ENCODE measurements around the gene NECTIN3. TPM values are rescaled to one million over a fixed set of nuclear protein-coding genes. Genes with fewer than 3 reads are reported as not detected.

Gene NECTIN3
- total and polyA plus RNA-seq, 2 donors from 2014 or later = 5.0 to 21.2 TPM

- FAIRE-seq = no peak
These were observed 122.4 kb downstream of the NECTIN3 start for GRCh38 chr3:111194048-111194447.

GRCh38 chr3:111197485-111197884 is 125.9 kb downstream of the NECTIN3 start:
- Histone ChIP-seq H3K9ac (ENCODE audit: low read length in 3 of 3) (no peak overlapping the region), H3K4me3 (ENCODE audit: low read length in 3 of 3) (no peak overlapping the region), H3K4me1 (ENCODE audit: control insufficient read depth in 2 of 3, insufficient read depth in 2 of 3, low read depth in 1 of 3, low read length in 3 of 3) (no peaks in the 10 kb centered on the region), H3K27me3 (ENCODE audit: control insufficient read depth, insufficient read depth, low read length) (no peaks in the 10 kb centered on the region), H3K9me3 (ENCODE audit: control insufficient read depth in 2 of 3, insufficient read depth in 1 of 3, low read length in 3 of 3) (no peaks in the 10 kb centered on the region), H3K36me3 (ENCODE audit: control insufficient read depth in 2 of 3, insufficient read depth in 3 of 3, low read length in 3 of 3) (no peaks in the 10 kb centered on the region), H3K27ac (ENCODE audit: low read depth in 2 of 2, low read length in 2 of 2) (no peak overlapping the region)
- DNase-seq (no peak), FAIRE-seq (no peak)
- intact Hi-C loops (cut with DNase I) = no loop called here
- TF ChIP-seq CTCF (IDR thresholded peaks at IDR 0.05; ENCODE audit: borderline replicate concordance, extremely low read depth, insufficient read depth) = no peak

More at GRCh38 chr3:111194048-111194447, 122.4 kb downstream of the NECTIN3 start:
- Histone ChIP-seq H3K27ac (ENCODE audit: low read depth in 2 of 2, low read length in 2 of 2) (no peak overlapping the region), H3K4me1 (ENCODE audit: control insufficient read depth in 2 of 3, insufficient read depth in 2 of 3, low read depth in 1 of 3, low read length in 3 of 3) (no peaks in the 10 kb centered on the region), H3K4me3 (ENCODE audit: low read length in 3 of 3) (no peak overlapping the region), H3K9me3 (ENCODE audit: control insufficient read depth in 2 of 3, insufficient read depth in 1 of 3, low read length in 3 of 3) (no peaks in the 10 kb centered on the region), H3K27me3 (ENCODE audit: control insufficient read depth, insufficient read depth, low read length) (no peaks in the 10 kb centered on the region), H3K36me3 (ENCODE audit: control insufficient read depth in 2 of 3, insufficient read depth in 3 of 3, low read length in 3 of 3) (no peaks in the 10 kb centered on the region), H3K9ac (ENCODE audit: low read length in 3 of 3) (no peak overlapping the region)
- intact Hi-C loops (cut with DNase I) = no loop called here
- no peak for DNase-seq
- no peak for TF ChIP-seq CTCF (IDR thresholded peaks at IDR 0.05; ENCODE audit: borderline replicate concordance, extremely low read depth, insufficient read depth)

- no peak for TF ChIP-seq CTCF (IDR thresholded peaks at IDR 0.05; ENCODE audit: borderline replicate concordance, extremely low read depth, insufficient read depth)
- H3K4me3 ChIP-seq (ENCODE audit: low read length in 3 of 3) = no peak overlapping the region
- intact Hi-C loops (cut with DNase I) = no loop called here
- no peaks in the 10 kb centered on the region for H3K36me3 ChIP-seq (ENCODE audit: control insufficient read depth in 2 of 3, insufficient read depth in 3 of 3, low read length in 3 of 3)
- H3K9me3 ChIP-seq (ENCODE audit: control insufficient read depth in 2 of 3, insufficient read depth in 1 of 3, low read length in 3 of 3) = no peaks in the 10 kb centered on the region
- no peak overlapping the region for H3K9ac ChIP-seq (ENCODE audit: low read length in 3 of 3)
- no peak for FAIRE-seq
- H3K27me3 ChIP-seq (ENCODE audit: control insufficient read depth, insufficient read depth, low read length) = no peaks in the 10 kb centered on the region
- H3K27ac ChIP-seq (ENCODE audit: low read depth in 2 of 2, low read length in 2 of 2) = no peak overlapping the region
- DNase-seq = no peak
- H3K4me1 ChIP-seq (ENCODE audit: control insufficient read depth in 2 of 3, insufficient read depth in 2 of 3, low read depth in 1 of 3, low read length in 3 of 3) = no peaks in the 10 kb centered on the region
These were observed 128.4 kb downstream of the NECTIN3 start for GRCh38 chr3:111200027-111200426.

All from kidney (tissue), 14 donors.